Measurements from ENCODE around the gene FBXL5. TPM values are rescaled to one million over a fixed set of nuclear protein-coding genes. Genes with fewer than 3 reads are reported as not detected.

The FBXL5 gene
- total RNA-seq (10 to 100 TPM; 69.3 to 81.1 TPM), polyA plus RNA-seq (10 to 100 TPM; 71.6 to 77.9 TPM)
- long read RNA-seq, donor 1, transcript FBXL5-201 (11 exons, 3,385 nt), result major isoform, 172 of 231 reads
- long read RNA-seq, donor 1, transcript FBXL5-205 (10 exons, 2,306 nt), result minor isoform, 6 of 231 reads
- long read RNA-seq, donor 1, transcript FBXL5-202 (11 exons, 2,837 nt), result minor isoform, 16 of 231 reads
- long read RNA-seq, donor 1, partial matches to known transcripts, result 12 of 231 reads
- long read RNA-seq, donor 1, other reads (novel, unspliced or antisense), result 23 of 231 reads
- long read RNA-seq, donor 2, transcript FBXL5-201 (11 exons, 3,385 nt), result major isoform, 60 of 89 reads
- long read RNA-seq, donor 2, partial matches to known transcripts, result 5 of 89 reads
- long read RNA-seq, donor 2, other reads (novel, unspliced or antisense), result 21 of 89 reads

- H3K27me3 ChIP-seq (ENCODE audit: control insufficient read depth in 1 of 2, insufficient read depth in 2 of 2, low read length in 1 of 2), result no peaks in the 10 kb centered on the region
- intact Hi-C loops (cut with DNase I), result loop anchor here in 1 of 2 donors (2.0 kb wide), 1 partner anchor 25 kb away; the partner anchor contains the start of gene FAM200B
- H3K36me3 ChIP-seq (ENCODE audit: control insufficient read depth in 1 of 2, insufficient read depth in 2 of 2, low read length in 1 of 2), result no peaks in the 10 kb centered on the region
- H3K9me3 ChIP-seq (ENCODE audit: control insufficient read depth, low read length), result no peaks in the 10 kb centered on the region
- WGBS, 2 donors, result 0 to 1% methylated on average over 84 to 85 of the region's 85 CpGs
- H3K4me3 ChIP-seq (ENCODE audit: low read length in 2 of 2), result peak within 1 kb of the TSS; percentile 89 to 93
- H3K4me1 ChIP-seq (ENCODE audit: control insufficient read depth in 1 of 2, insufficient read depth in 2 of 2, low read length in 2 of 2), result peaks cover 0 to 6% of the 10 kb centered on the region in 2 donors
- peak within 1 kb of the TSS; percentile 96 to 100 for H3K27ac ChIP-seq (ENCODE audit: low read depth in 1 of 2, low read length in 2 of 2)
- ATAC-seq (ENCODE audit: low FRiP score) (peak; percentile 94), DNase-seq (peak; percentile 86 to 92)
Observed at GRCh38 chr4:15655223-15656037, at the start of gene FBXL5. FBXL5 (minus strand) TSS chr4:15655357; CDS start chr4:15655287, 70 bp downstream.

- ATAC-seq (ENCODE audit: low FRiP score), result no peak
- Histone ChIP-seq H3K4me1 (ENCODE audit: control insufficient read depth in 1 of 2, insufficient read depth in 2 of 2, low read length in 2 of 2) (no peaks in the 10 kb centered on the region), H3K27ac (ENCODE audit: low read depth in 1 of 2, low read length in 2 of 2) (no peak overlapping the region), H3K27me3 (ENCODE audit: control insufficient read depth in 1 of 2, insufficient read depth in 2 of 2, low read length in 1 of 2) (no peaks in the 10 kb centered on the region), H3K4me3 (ENCODE audit: low read length in 2 of 2) (no peak overlapping the region), H3K9me3 (ENCODE audit: control insufficient read depth, low read length) (no peaks in the 10 kb centered on the region), H3K36me3 (ENCODE audit: control insufficient read depth in 1 of 2, insufficient read depth in 2 of 2, low read length in 1 of 2) (no peaks in the 10 kb centered on the region)
- intact Hi-C loops (cut with DNase I), result no loop called here
- DNase-seq, result no peak
Observed at GRCh38 chr4:15704129-15704528, 49.0 kb upstream of the FBXL5 start.

- H3K27me3 ChIP-seq (ENCODE audit: control insufficient read depth in 1 of 2, insufficient read depth in 2 of 2, low read length in 1 of 2), result no peaks in the 10 kb centered on the region
- DNase-seq (no peak), ATAC-seq (ENCODE audit: low FRiP score) (no peak)
- intact Hi-C loops (cut with DNase I), result no loop called here
- H3K36me3 ChIP-seq (ENCODE audit: control insufficient read depth in 1 of 2, insufficient read depth in 2 of 2, low read length in 1 of 2), result no peaks in the 10 kb centered on the region
- H3K4me3 ChIP-seq (ENCODE audit: low read length in 2 of 2), result no peak overlapping the region
- WGBS, 2 donors, result 81% methylated on average over 11 of the region's 11 CpGs
- no peaks in the 10 kb centered on the region for H3K9me3 ChIP-seq (ENCODE audit: control insufficient read depth, low read length)
- H3K27ac ChIP-seq (ENCODE audit: low read depth in 1 of 2, low read length in 2 of 2), result no peak overlapping the region
- H3K4me1 ChIP-seq (ENCODE audit: control insufficient read depth in 1 of 2, insufficient read depth in 2 of 2, low read length in 2 of 2), result no peaks in the 10 kb centered on the region
Observed at GRCh38 chr4:15703439-15703838, 48.3 kb upstream of the FBXL5 start.

- Histone ChIP-seq H3K4me3 (ENCODE audit: low read length in 2 of 2) (peak within 1 kb of the TSS; percentile 40 to 62), H3K27me3 (ENCODE audit: control insufficient read depth in 1 of 2, insufficient read depth in 2 of 2, low read length in 1 of 2) (no peaks in the 10 kb centered on the region), H3K9me3 (ENCODE audit: control insufficient read depth, low read length) (no peaks in the 10 kb centered on the region), H3K36me3 (ENCODE audit: control insufficient read depth in 1 of 2, insufficient read depth in 2 of 2, low read length in 1 of 2) (no peaks in the 10 kb centered on the region), H3K4me1 (ENCODE audit: control insufficient read depth in 1 of 2, insufficient read depth in 2 of 2, low read length in 2 of 2) (no peaks in the 10 kb centered on the region), H3K27ac (ENCODE audit: low read depth in 1 of 2, low read length in 2 of 2) (no peak within 1 kb of the TSS)
- 1 to 2% methylated on average over 43 of the region's 43 CpGs for WGBS, 2 donors
- intact Hi-C loops (cut with DNase I), result no loop called here
- DNase-seq, result peak; percentile 88
- peak; percentile 82 for ATAC-seq (ENCODE audit: low FRiP score)
Observed at GRCh38 chr4:15702941-15703403, 47.8 kb upstream of the FBXL5 start, which contains the start of gene BST1. BST1 (plus strand) TSS chr4:15703065; CDS start chr4:15703145, 80 bp downstream.

GRCh38 chr4:15696866-15697265 is 41.7 kb upstream of the FBXL5 start:
- H3K4me3 ChIP-seq (ENCODE audit: low read length in 2 of 2), result no peak overlapping the region
- H3K9me3 ChIP-seq (ENCODE audit: control insufficient read depth, low read length), result no peaks in the 10 kb centered on the region
- DNase-seq, result no peak
- no peaks in the 10 kb centered on the region for H3K27me3 ChIP-seq (ENCODE audit: control insufficient read depth in 1 of 2, insufficient read depth in 2 of 2, low read length in 1 of 2)
- no peaks in the 10 kb centered on the region for H3K36me3 ChIP-seq (ENCODE audit: control insufficient read depth in 1 of 2, insufficient read depth in 2 of 2, low read length in 1 of 2)
- intact Hi-C loops (cut with DNase I), result no loop called here
- 99 to 100% methylated on average over 1 of the region's 1 CpG for WGBS, 2 donors
- ATAC-seq (ENCODE audit: low FRiP score), result no peak
- H3K27ac ChIP-seq (ENCODE audit: low read depth in 1 of 2, low read length in 2 of 2), result no peak overlapping the region
- H3K4me1 ChIP-seq (ENCODE audit: control insufficient read depth in 1 of 2, insufficient read depth in 2 of 2, low read length in 2 of 2), result no peaks in the 10 kb centered on the region

GRCh38 chr4:15695729-15696128 is 40.6 kb upstream of the FBXL5 start:
- ATAC-seq (ENCODE audit: low FRiP score) (no peak), DNase-seq (no peak)
- Histone ChIP-seq H3K27me3 (ENCODE audit: control insufficient read depth in 1 of 2, insufficient read depth in 2 of 2, low read length in 1 of 2) (no peaks in the 10 kb centered on the region), H3K36me3 (ENCODE audit: control insufficient read depth in 1 of 2, insufficient read depth in 2 of 2, low read length in 1 of 2) (no peaks in the 10 kb centered on the region), H3K9me3 (ENCODE audit: control insufficient read depth, low read length) (no peaks in the 10 kb centered on the region), H3K27ac (ENCODE audit: low read depth in 1 of 2, low read length in 2 of 2) (no peak overlapping the region), H3K4me3 (ENCODE audit: low read length in 2 of 2) (no peak overlapping the region), H3K4me1 (ENCODE audit: control insufficient read depth in 1 of 2, insufficient read depth in 2 of 2, low read length in 2 of 2) (no peaks in the 10 kb centered on the region)
- 81 to 82% methylated on average over 3 of the region's 3 CpGs for WGBS, 2 donors
- intact Hi-C loops (cut with DNase I), result no loop called here

- Histone ChIP-seq H3K9me3 (ENCODE audit: control insufficient read depth, low read length) (no peaks in the 10 kb centered on the region), H3K4me1 (ENCODE audit: control insufficient read depth in 1 of 2, insufficient read depth in 2 of 2, low read length in 2 of 2) (no peaks in the 10 kb centered on the region), H3K36me3 (ENCODE audit: control insufficient read depth in 1 of 2, insufficient read depth in 2 of 2, low read length in 1 of 2) (no peaks in the 10 kb centered on the region), H3K27ac (ENCODE audit: low read depth in 1 of 2, low read length in 2 of 2) (no peak overlapping the region), H3K4me3 (ENCODE audit: low read length in 2 of 2) (no peak overlapping the region), H3K27me3 (ENCODE audit: control insufficient read depth in 1 of 2, insufficient read depth in 2 of 2, low read length in 1 of 2) (no peaks in the 10 kb centered on the region)
- no peak for DNase-seq
- WGBS, 2 donors, result 82 to 85% methylated on average over 10 of the region's 10 CpGs
- no peak for ATAC-seq (ENCODE audit: low FRiP score)
- intact Hi-C loops (cut with DNase I), result no loop called here
Observed at GRCh38 chr4:15695240-15695699, 40.1 kb upstream of the FBXL5 start.

- WGBS, 2 donors, result 96% methylated on average over 4 of the region's 4 CpGs
Observed at GRCh38 chr4:15694431-15694830, 39.3 kb upstream of the FBXL5 start.

More at GRCh38 chr4:15694431-15694830, 39.3 kb upstream of the FBXL5 start:
- H3K9me3 ChIP-seq (ENCODE audit: control insufficient read depth, low read length), result no peaks in the 10 kb centered on the region
- H3K4me1 ChIP-seq (ENCODE audit: control insufficient read depth in 1 of 2, insufficient read depth in 2 of 2, low read length in 2 of 2), result no peaks in the 10 kb centered on the region
- no peak for DNase-seq
- no peak overlapping the region for H3K4me3 ChIP-seq (ENCODE audit: low read length in 2 of 2)
- no peak for ATAC-seq (ENCODE audit: low FRiP score)
- H3K27ac ChIP-seq (ENCODE audit: low read depth in 1 of 2, low read length in 2 of 2), result no peak overlapping the region
- H3K27me3 ChIP-seq (ENCODE audit: control insufficient read depth in 1 of 2, insufficient read depth in 2 of 2, low read length in 1 of 2), result no peaks in the 10 kb centered on the region
- intact Hi-C loops (cut with DNase I), result no loop called here
- H3K36me3 ChIP-seq (ENCODE audit: control insufficient read depth in 1 of 2, insufficient read depth in 2 of 2, low read length in 1 of 2), result no peaks in the 10 kb centered on the region
